H1 (cell line): ENCODE data around the gene SLC30A7. TPM values are rescaled to one million over a fixed set of nuclear protein-coding genes. Genes with fewer than 3 reads are reported as not detected.

Experiments used
- CTCF ChIA-PET: fragments of 300-600 bp; sonication (Branson Sonifier 250); formaldehyde crosslinking; loops from one replicate; lab custom pipeline; 2021; ENCODE audit not compliant: partially characterized antibody; lab: Charles Lee
- POLR2A ChIA-PET: fragments of 300-600 bp; sonication (Branson Sonifier 250); formaldehyde crosslinking; loops from one replicate; lab custom pipeline; 2021; ENCODE audit warnings: inconsistent platforms; ENCODE audit not compliant: partially characterized antibody; lab: Charles Lee
- DNase-seq, 2 experiments: peaks; one replicate each; pipeline versions ENCODE4 v3.0.0 to v3.0.0-alpha.2; 2010 to 2022; ENCODE audit warnings: low spot score in 2 of 2, low read depth in 1 of 2, mixed read lengths in 1 of 2
- FAIRE-seq: peaks from 2 replicates; lab custom pipeline; 2011; peaks lifted over from hg19 to GRCh38; lab: Jason Lieb, UNC
- H2AFZ ChIP-seq: 2 replicates; pipeline ENCODE4 v1.8.1; 2012; ENCODE audit warnings: low read length, inconsistent platforms
- H2AK5ac ChIP-seq: 2 replicates; pipeline ENCODE4 v1.6.1; 2013; ENCODE audit warnings: low read depth, low read length
- H2BK120ac ChIP-seq: replicated peaks from 2 replicates; pipeline ENCODE3; 2013; ENCODE audit warnings: low read depth, low read length, inconsistent platforms
- H2BK12ac ChIP-seq: 2 replicates; pipeline ENCODE4 v1.6.1; 2013; ENCODE audit warnings: low read depth, low read length
- H2BK15ac ChIP-seq: 2 replicates; pipeline ENCODE4 v1.6.1; 2013; ENCODE audit warnings: low read length
- H2BK20ac ChIP-seq: 2 replicates; pipeline ENCODE4 v1.6.1; 2013; ENCODE audit warnings: low read length
- H2BK5ac ChIP-seq: 2 replicates; pipeline ENCODE4 v1.6.1; 2013; ENCODE audit warnings: low read depth, low read length
- H3K14ac ChIP-seq: 2 replicates; pipeline ENCODE4 v1.6.1; 2013; ENCODE audit warnings: inconsistent platforms; ENCODE audit not compliant: insufficient read length
- H3K18ac ChIP-seq: 2 replicates; pipeline ENCODE4 v1.6.1; 2013; ENCODE audit warnings: low read length; ENCODE audit errors: extremely low read depth
- H3K23ac ChIP-seq: 2 replicates; pipeline ENCODE4 v1.6.1; 2013; ENCODE audit warnings: inconsistent platforms; ENCODE audit not compliant: insufficient read length
- H3K23me2 ChIP-seq: 2 replicates; pipeline ENCODE4 v1.6.1; 2013; ENCODE audit warnings: low read depth, low read length
- H3K27ac ChIP-seq: 2 replicates; pipeline ENCODE4 v1.6.1; 2011; ENCODE audit warnings: low read depth, low read length, inconsistent platforms
- H3K27me3 ChIP-seq, 4 experiments: replicated peaks in 1 of 4; 1 replicate in 1 of 4; 2 replicates in 3 of 4; pipeline versions ENCODE4 v1.6.1 to v1.8.1; 2011 to 2013; ENCODE audit warnings: low read length in 3 of 4, mild to moderate bottlenecking in 3 of 4, inconsistent platforms in 2 of 4, mixed read lengths in 2 of 4, moderate library complexity in 1 of 4; ENCODE audit not compliant: control insufficient read depth in 3 of 4, insufficient read depth in 3 of 4; ENCODE audit errors: extremely low read depth in 1 of 4
- H3K36me3 ChIP-seq, 4 experiments: 2 replicates each; pipeline versions ENCODE4 v1.6.1 to v1.8.1; 2011 to 2013; ENCODE audit warnings: mild to moderate bottlenecking in 4 of 4, low read length in 3 of 4, moderate library complexity in 2 of 4, control low read depth in 1 of 4, inconsistent platforms in 1 of 4; ENCODE audit not compliant: insufficient read depth in 4 of 4, control insufficient read depth in 2 of 4
- H3K4ac ChIP-seq: replicated peaks from 2 replicates; pipeline ENCODE3; 2013; ENCODE audit warnings: low read length, low read depth, mixed read lengths, inconsistent platforms; ENCODE audit not compliant: insufficient read length
- H3K4me1 ChIP-seq, 4 experiments: replicated peaks in 1 of 4; 1 replicate in 1 of 4; 2 replicates in 3 of 4; pipeline versions ENCODE4 v1.6.1 to v1.8.1; 2011 to 2013; ENCODE audit warnings: low read length in 3 of 4, inconsistent platforms in 2 of 4, mixed read lengths in 1 of 4; ENCODE audit not compliant: insufficient read depth in 4 of 4, control insufficient read depth in 3 of 4
- H3K4me2 ChIP-seq, 2 experiments: 2 replicates each; pipeline versions ENCODE4 v1.6.1 to v1.8.1; 2011 to 2013; ENCODE audit warnings: low read depth in 2 of 2, low read length in 2 of 2, control low read depth in 1 of 2, inconsistent platforms in 1 of 2, mild to moderate bottlenecking in 1 of 2; ENCODE audit not compliant: insufficient read depth in 1 of 2
- H3K4me3 ChIP-seq, 4 experiments: fragments of 200-600, 300-600 bp in 1 of 4; sonication (generic), shearing (Covaris generic), sonication (Bioruptor Twin) in 1 of 4; 2 replicates each; pipeline versions ENCODE4 v1.5.1 to v1.8.1; 2011 to 2016; ENCODE audit warnings: low read length in 4 of 4, low read depth in 3 of 4, control low read depth in 2 of 4, inconsistent platforms in 2 of 4, mild to moderate bottlenecking in 2 of 4, mixed read lengths in 1 of 4, moderate library complexity in 1 of 4; ENCODE audit not compliant: insufficient read depth in 2 of 4; ENCODE audit errors: extremely low read depth in 1 of 4
- H3K56ac ChIP-seq: replicated peaks from 2 replicates; pipeline ENCODE3; 2013; ENCODE audit warnings: low read depth, mild to moderate bottlenecking, mixed read lengths, low read length, inconsistent platforms; ENCODE audit not compliant: insufficient read length
- H3K79me1 ChIP-seq: 2 replicates; pipeline ENCODE4 v1.6.1; 2013; ENCODE audit warnings: low read depth, low read length, control low read depth
- H3K79me2 ChIP-seq, 2 experiments: 2 replicates each; pipeline versions ENCODE4 v1.6.1 to v1.8.1; 2012 to 2013; ENCODE audit warnings: low read length in 2 of 2, mild to moderate bottlenecking in 2 of 2, inconsistent platforms in 1 of 2; ENCODE audit not compliant: insufficient read depth in 2 of 2, control insufficient read depth in 1 of 2
- H3K9ac ChIP-seq, 4 experiments: replicated peaks in 1 of 4; 1 replicate in 1 of 4; 2 replicates in 3 of 4; pipeline versions ENCODE4 v1.6.1 to v1.8.1; 2011 to 2013; ENCODE audit warnings: low read depth in 3 of 4, low read length in 3 of 4, control low read depth in 2 of 4, mild to moderate bottlenecking in 2 of 4, moderate library complexity in 2 of 4, inconsistent platforms in 1 of 4; ENCODE audit errors: extremely low read depth in 1 of 4
- H3K9me3 ChIP-seq, 2 experiments: 2 replicates each; pipeline versions ENCODE4 v1.6.1 to v1.8.1; 2012 to 2013; ENCODE audit warnings: mild to moderate bottlenecking in 2 of 2, moderate library complexity in 2 of 2, control low read depth in 1 of 2, inconsistent platforms in 1 of 2, low read depth in 1 of 2, low read length in 1 of 2, mixed read lengths in 1 of 2; ENCODE audit not compliant: insufficient read depth in 2 of 2
- H4K20me1 ChIP-seq, 2 experiments: replicated peaks in 1 of 2; 2 replicates each; pipeline versions ENCODE3 to v1.8.1; 2011 to 2013; ENCODE audit warnings: inconsistent platforms in 2 of 2, low read length in 2 of 2, mild to moderate bottlenecking in 1 of 2; ENCODE audit not compliant: insufficient read depth in 2 of 2, control insufficient read depth in 1 of 2
- H4K5ac ChIP-seq: 2 replicates; pipeline ENCODE4 v1.6.1; 2013; ENCODE audit warnings: low read length, low read depth, mixed read lengths, inconsistent platforms; ENCODE audit not compliant: insufficient read length
- H4K8ac ChIP-seq: 2 replicates; pipeline ENCODE4 v1.8.0; 2013; ENCODE audit warnings: mild to moderate bottlenecking, moderate library complexity, low read length, inconsistent platforms; ENCODE audit not compliant: insufficient read depth; ENCODE audit errors: extremely low read depth
- H4K91ac ChIP-seq: replicated peaks from 2 replicates; pipeline ENCODE3; 2013; ENCODE audit warnings: low read length, mixed read lengths, inconsistent platforms; ENCODE audit not compliant: insufficient read length
- ATF3 ChIP-seq: IDR thresholded peaks from 2 replicates; pipeline ENCODE4 v1.6.1; 2011; ENCODE audit warnings: low read depth, mild to moderate bottlenecking, low read length; ENCODE audit not compliant: insufficient read depth
- BACH1 ChIP-seq: IDR thresholded peaks from 2 replicates; pipeline ENCODE4 v1.6.1; 2012; ENCODE audit warnings: low read length, improper control_type of control experiment
- CBX8 ChIP-seq: fragments of 300-800, 300-1000 bp; sonication (generic); IDR thresholded peaks from 2 replicates; pipeline ENCODE4 v1.7.1; 2016; ENCODE audit warnings: low read depth, low read length, borderline replicate concordance
- CEBPB ChIP-seq: IDR thresholded peaks from 2 replicates; pipeline ENCODE4 v1.6.1; 2012; ENCODE audit warnings: low read depth, low read length
- PHF8 ChIP-seq: fragments of 200-600 bp; sonication (generic); conservative IDR thresholded peaks from 2 replicates; pipeline ENCODE4 v1.7.1; 2012; ENCODE audit warnings: low read depth, mild to moderate bottlenecking, inconsistent platforms, low read length, moderate library complexity
- POLR2A ChIP-seq, 2 experiments: IDR thresholded peaks; 1 replicate in 1 of 2; 2 replicates in 1 of 2; pipeline ENCODE4 v1.6.1; 2011; ENCODE audit warnings: low read depth in 2 of 2, low read length in 2 of 2, mild to moderate bottlenecking in 2 of 2; ENCODE audit errors: control extremely low read depth in 1 of 2
- POU5F1 ChIP-seq: IDR thresholded peaks from 2 replicates; pipeline ENCODE4 v1.6.1; 2011; ENCODE audit warnings: low read depth, mild to moderate bottlenecking, low read length, moderate library complexity
- RAD21 ChIP-seq, 2 experiments: IDR thresholded peaks in 1 of 2; conservative IDR thresholded peaks in 1 of 2; 2 replicates each; pipeline ENCODE4 v1.6.1; 2011; ENCODE audit warnings: low read depth in 2 of 2, low read length in 2 of 2, improper control_type of control experiment in 1 of 2, inconsistent platforms in 1 of 2, mild to moderate bottlenecking in 1 of 2, moderate library complexity in 1 of 2
- SIRT6 ChIP-seq: IDR thresholded peaks from one replicate; pipeline ENCODE4 v1.7.1; 2012; ENCODE audit warnings: low read length, inconsistent platforms
- TAF7 ChIP-seq: optimal IDR thresholded peaks from 2 replicates; pipeline ENCODE3; 2011; ENCODE audit warnings: low read depth, mild to moderate bottlenecking, inconsistent platforms, low read length, moderate library complexity, borderline replicate concordance
- WGBS, 2 experiments: shearing (Covaris generic) in 1 of 2; methylation state at CpG; one replicate each; pipeline versions ENCODE4 v1.1.6 to v1.1.7; 2013 to 2015; ENCODE audit warnings: low lambda C conversion rate in 2 of 2, mixed read lengths in 2 of 2, inconsistent platforms in 1 of 2, low coverage in 1 of 2, missing lambda C conversion rate in 1 of 2; ENCODE audit not compliant: insufficient replicate concordance in 2 of 2, insufficient coverage in 1 of 2, insufficient read length in 1 of 2; ENCODE audit errors: extremely low coverage in 1 of 2, missing lambda C conversion rate in 1 of 2; 5-methylcytosine and 5-hydroxymethylcytosine counted together
- polyA plus RNA-seq, 7 experiments: library from polyadenylated mRNA; depleted of rRNA in 3 of 7; stranded (reverse) in 5 of 7; unstranded in 2 of 7; fragments of >200 nt in 5 of 7; fragments of 200-250 nt in 2 of 7; gene quantifications; 1 replicate in 5 of 7; 2 replicates in 1 of 7; 4 replicates in 1 of 7; pipeline versions ENCODE4 v1.2.1 to v1.2.3, GENCODE V29; 2011 to 2013; ENCODE audit warnings: missing spikeins in 2 of 7, mixed read lengths in 2 of 7
- total RNA-seq: library from RNA; stranded (reverse); fragmentation: NEBNext Ultra II Directional; extraction: Animal tissue kit (Norgen Biotek cat#: 25700); gene quantifications from 2 replicates; pipeline ENCODE4 v1.2.1, GENCODE V29; 2021

Gene SLC30A7
- total and polyA plus RNA-seq, 2 of the 8 experiments (the other 6 are each of a cell fraction or from before 2014, with no cell fraction given), result 5.5 to 22.1 TPM

- TF ChIP-seq RAD21 (IDR thresholded peaks at IDR 0.05 in 1 of 2, conservative IDR thresholded peaks at IDR 0.05 in 1 of 2; ENCODE audit: low read depth in 2 of 2, low read length in 2 of 2) (no peak), SIRT6 (no peak), TAF7 (no peak), ATF3 (no peak), CBX8 (no peak), CEBPB (no peak), POU5F1 (no peak), POLR2A (IDR thresholded peaks at IDR 0.05; ENCODE audit: control extremely low read depth in 1 of 2, low read depth in 2 of 2, low read length in 2 of 2) (no peak), PHF8 (no peak), BACH1 (no peak)
- Histone ChIP-seq H2BK20ac (no peak overlapping the region), H3K9me3 (no peaks in the 10 kb centered on the region), H3K27ac (no peak overlapping the region), H3K4me3 (no peak overlapping the region), H3K9ac (no peak overlapping the region), H3K18ac (no peak overlapping the region), H3K4ac (no peak overlapping the region), H3K56ac (no peak overlapping the region), H4K5ac (no peak overlapping the region), H4K91ac (no peak overlapping the region), H4K8ac (no peak overlapping the region), H2BK12ac (no peak overlapping the region), H2AFZ (no peak overlapping the region), H3K79me2 (no peaks in the 10 kb centered on the region), H2BK5ac (no peak overlapping the region), H3K23ac (no peak overlapping the region), H3K14ac (no peak overlapping the region), H4K20me1 (no peaks in the 10 kb centered on the region), H3K27me3 (no peaks in the 10 kb centered on the region), H2BK15ac (no peak overlapping the region), H3K79me1 (no peaks in the 10 kb centered on the region), H3K4me1 (peaks cover 0 to 4% (median 0%) of the 10 kb centered on the region in 4 experiments; a peak in 1 of 7 replicates), H3K36me3 (peaks cover 0 to 16% (median 8%) of the 10 kb centered on the region in 4 experiments; a peak in 6 of 8 replicates), H2BK120ac (no peak overlapping the region), H2AK5ac (no peak overlapping the region), H3K23me2 (no peaks in the 10 kb centered on the region), H3K4me2 (no peak overlapping the region)
- 72% methylated on average over 2 of the region's 2 CpGs; no CpG with 5 or more reads in 1 of the 2 experiments for WGBS, 2 experiments
- DNase-seq (no peak), FAIRE-seq (no peak)
- CTCF ChIA-PET, result interaction anchor here (1.1 to 1.3 kb wide), 3 partner anchors 12 to 307 kb away, joined by 3 to 7 read pairs (median 6); no protein-coding TSS in a partner anchor
- POLR2A ChIA-PET, result interaction anchor here (1.0 kb wide), 1 partner anchor 9 kb away, joined by 4 read pairs; no protein-coding TSS in a partner anchor
Measured at GRCh38 chr1:101002551-101002950, 106.7 kb downstream of the SLC30A7 start.
